A549 (cell line): ENCODE measurements around the gene ADD2. TPM values are rescaled to one million over a fixed set of nuclear protein-coding genes. Genes with fewer than 3 reads are reported as not detected.

ENCODE experiments used
- ATAC-seq, 2 experiments: fragments of 200-7000 bp in 1 of 2; fragments of >200 bp in 1 of 2; cut with Nextera tagmentation in 1 of 2; cut with Tn5 transposase in 1 of 2; 3 replicates each; pipeline versions ENCODE4 v1.8.0 to v1.9.1; 2018 to 2020; ENCODE audit warnings: mild to moderate bottlenecking in 1 of 2, moderate library complexity in 1 of 2
- CTCF ChIA-PET: fragments of 300-600 bp; sonication (Branson Sonifier 250); formaldehyde crosslinking; extraction: SDS; loops from one replicate; lab custom pipeline; 2021; ENCODE audit warnings: antibody characterized with exemption, inconsistent platforms; lab: Yijun Ruan, JAX
- POLR2A ChIA-PET: fragments of 350-600 bp; formaldehyde crosslinking; extraction: SDS; loops from one replicate; lab custom pipeline; 2021; ENCODE audit warnings: antibody characterized with exemption, inconsistent platforms; lab: Yijun Ruan, JAX
- DNase-seq, 2 experiments: peaks; one replicate each; pipeline versions ENCODE4 v3.0.0 to v3.0.0-alpha.2; 2011 to 2016; ENCODE audit warnings: low read depth in 1 of 2, low spot score in 1 of 2
- FAIRE-seq: peaks from 2 replicates; lab custom pipeline; 2011; peaks lifted over from hg19 to GRCh38; lab: Jason Lieb, UNC
- H3K27ac ChIP-seq, 2 experiments: fragments of >200 bp; sonication (Bioruptor Twin); formaldehyde crosslinking; 3 replicates each; pipeline ENCODE4 v1.5.1; 2016 to 2017
- H3K4me1 ChIP-seq: fragments of >200 bp; sonication (Bioruptor Twin); formaldehyde crosslinking; 3 replicates; pipeline ENCODE4 v1.6.1; 2016
- H3K4me2 ChIP-seq: fragments of >200 bp; sonication (Bioruptor Twin); formaldehyde crosslinking; 3 replicates; pipeline ENCODE4 v1.6.1; 2016
- H3K4me3 ChIP-seq: fragments of >200 bp; sonication (Bioruptor Twin); formaldehyde crosslinking; 3 replicates; pipeline ENCODE4 v1.5.1; 2016
- H3K9me3 ChIP-seq: fragments of >200 bp; sonication (Bioruptor Twin); formaldehyde crosslinking; 3 replicates; pipeline ENCODE4 v1.6.1; 2016
- BHLHE40 ChIP-seq: IDR thresholded peaks from 2 replicates; pipeline ENCODE4 v1.6.1; 2012; ENCODE audit warnings: low read depth, low read length, inconsistent platforms
- EHF ChIP-seq: fragments of 250-450 bp; sonication (Bioruptor Pico); IDR thresholded peaks from 2 replicates; pipeline ENCODE4 v1.5.0; 2020; ENCODE audit warnings: mild to moderate bottlenecking
- ESRRA ChIP-seq: fragments of 150-350 bp; IDR thresholded peaks from 2 replicates; pipeline ENCODE4 v1.6.1; 2014; ENCODE audit warnings: mild to moderate bottlenecking, low read length, borderline replicate concordance
- FOXS1 ChIP-seq: fragments of 250-450 bp; sonication (Bioruptor Pico); IDR thresholded peaks from 2 replicates; pipeline ENCODE4 v1.5.0; 2020; ENCODE audit warnings: mild to moderate bottlenecking, moderate library complexity
- GATA3 ChIP-seq: IDR thresholded peaks from 2 replicates; pipeline ENCODE4 v1.6.1; 2012; ENCODE audit warnings: borderline replicate concordance
- HDAC2 ChIP-seq: fragments of 200-600 bp; sonication (generic); IDR thresholded peaks from 2 replicates; pipeline ENCODE4 v1.6.1; 2016
- HES2 ChIP-seq: fragments of >200 bp; sonication (Bioruptor Twin); formaldehyde crosslinking; IDR thresholded peaks from 2 replicates; pipeline ENCODE4 v1.6.1; 2016
- KDM5A ChIP-seq: fragments of 200-600 bp; sonication (generic); IDR thresholded peaks from 2 replicates; pipeline ENCODE4 v1.6.1; 2016; ENCODE audit warnings: antibody characterized with exemption, mild to moderate bottlenecking
- MAFK ChIP-seq: fragments of 450-650 bp; IDR thresholded peaks from 2 replicates; pipeline ENCODE4 v1.6.1; 2014; ENCODE audit not compliant: partially characterized antibody
- MAX ChIP-seq: IDR thresholded peaks from 2 replicates; pipeline ENCODE4 v1.6.1; 2012
- MAZ ChIP-seq: fragments of 150-350 bp; IDR thresholded peaks from 2 replicates; pipeline ENCODE4 v1.6.1; 2014; ENCODE audit warnings: antibody characterized with exemption, low read depth, low read length, borderline replicate concordance
- MYC ChIP-seq: IDR thresholded peaks from 2 replicates; pipeline ENCODE4 v1.6.1; 2012; ENCODE audit warnings: mild to moderate bottlenecking, inconsistent platforms, low read length, improper control_type of control experiment, borderline replicate concordance
- NFE2L2 ChIP-seq: fragments of 150-350 bp; conservative IDR thresholded peaks from 2 replicates; pipeline ENCODE4 v1.6.1; 2014; ENCODE audit warnings: low read length
- POLR2A ChIP-seq: IDR thresholded peaks from 2 replicates; pipeline ENCODE4 v1.6.1; 2012; ENCODE audit warnings: mild to moderate bottlenecking, low read length
- POLR2AphosphoS2 ChIP-seq: conservative IDR thresholded peaks from 2 replicates; pipeline ENCODE4 v1.6.1; 2012; ENCODE audit warnings: low read length, improper control_type of control experiment, inconsistent platforms
- REST ChIP-seq: fragments of 200-600 bp; sonication (generic); IDR thresholded peaks from 2 replicates; pipeline ENCODE4 v1.6.1; 2016; ENCODE audit warnings: antibody characterized with exemption, mild to moderate bottlenecking, moderate library complexity
- RFX5 ChIP-seq: fragments of 450-650 bp; IDR thresholded peaks from 2 replicates; pipeline ENCODE4 v1.7.1; 2014; ENCODE audit warnings: antibody characterized with exemption, mild to moderate bottlenecking, moderate library complexity
- RNF2 ChIP-seq: fragments of 200-600 bp; sonication (generic); IDR thresholded peaks from 2 replicates; pipeline ENCODE4 v1.6.1; 2016; ENCODE audit warnings: low read depth, mild to moderate bottlenecking, antibody characterized with exemption, moderate library complexity, borderline replicate concordance
- SMC3 ChIP-seq: fragments of >200 bp; sonication (Bioruptor Twin); formaldehyde crosslinking; IDR thresholded peaks from 3 replicates; pipeline ENCODE4 v1.6.1; 2018; ENCODE audit warnings: inconsistent platforms
- TP53 ChIP-seq: fragments of 250-450 bp; sonication (Bioruptor Pico); IDR thresholded peaks from 2 replicates; pipeline ENCODE4 v1.5.0; 2021; ENCODE audit warnings: mild to moderate bottlenecking, moderate library complexity
- ZFP36 ChIP-seq: fragments of 450-650 bp; IDR thresholded peaks from 2 replicates; pipeline ENCODE4 v1.6.1; 2014; ENCODE audit warnings: borderline replicate concordance; ENCODE audit not compliant: partially characterized antibody
- ZSCAN20 ChIP-seq: fragments of 250-450 bp; sonication (Bioruptor Pico); IDR thresholded peaks from 2 replicates; pipeline ENCODE4 v1.8.0; 2022; ENCODE audit warnings: mild to moderate bottlenecking, moderate library complexity
- whole genome bisulfite sequencing: methylation state at CpG from one replicate; pipeline ENCODE4 v1.1.6; 2017; ENCODE audit errors: missing lambda C conversion rate; 5-methylcytosine and 5-hydroxymethylcytosine counted together
- polyA plus RNA-seq, 4 experiments: library from polyadenylated mRNA; depleted of rRNA in 3 of 4; stranded (reverse); fragments of >200 nt; fragmentation: RNase III in 1 of 4; extraction: RNeasy Plus Mini Kit Qiagen cat#74134 plus additional on column Dnase treatment in 1 of 4; gene quantifications; 2 replicates in 3 of 4; 3 replicates in 1 of 4; pipeline ENCODE4 v1.2.3, GENCODE V29; 2011 to 2017

Gene ADD2
- polyA plus RNA-seq, 2 of the 4 experiments (the other 2 are of a cell fraction) = 18.0 to 25.5 TPM

- no peak for ATAC-seq
- no peak overlapping the region for H3K4me2 ChIP-seq
- CTCF ChIA-PET = interaction anchor here (1.1 to 4.1 kb wide), 5 partner anchors 10 to 476 kb away, joined by 3 to 46 read pairs (median 12); partner anchors contain the start of genes ADD2 and FIGLA
- peaks cover 23% of the 10 kb centered on the region for H3K4me1 ChIP-seq
- H3K9me3 ChIP-seq = no peaks in the 10 kb centered on the region
- H3K27ac ChIP-seq = no peak overlapping the region
- TF ChIP-seq SMC3 = no peak
- TF ChIP-seq HDAC2 = no peak
- no peak for TF ChIP-seq POLR2A
- no peak for TF ChIP-seq ZFP36
- POLR2A ChIA-PET = interaction anchor here (1.1 kb wide), 1 partner anchor 11 kb away, joined by 3 read pairs; the partner anchor contains the start of gene ADD2
- no peak for DNase-seq
- H3K4me3 ChIP-seq = no peak overlapping the region
- FAIRE-seq = no peak
- 68% methylated on average over 3 of the region's 3 CpGs for WGBS
Measured at GRCh38 chr2:70779491-70779890, 11.5 kb upstream of the ADD2 start.

- ATAC-seq (no peak), DNase-seq (no peak), FAIRE-seq (no peak)
- Histone ChIP-seq H3K27ac (no peak overlapping the region), H3K4me2 (no peak overlapping the region), H3K4me1 (peaks cover 23% of the 10 kb centered on the region), H3K4me3 (no peak overlapping the region), H3K9me3 (no peaks in the 10 kb centered on the region)
- WGBS = 85% methylated on average over 1 of the region's 1 CpG
- ChIA-PET POLR2A (no interaction called here), CTCF (interaction anchor here (1.2 to 4.1 kb wide), 5 partner anchors 10 to 475 kb away, joined by 3 to 46 read pairs (median 12); partner anchors contain the start of genes ADD2 and FIGLA)
- TF ChIP-seq POLR2AphosphoS2 (no peak), GATA3 (no peak), MAZ (no peak), REST (no peak), NFE2L2 (no peak), TP53 (CRISPR knock-in tag) (no peak), MYC (no peak), KDM5A (no peak), ESRRA (no peak), RFX5 (no peak), FOXS1 (CRISPR knock-in tag) (no peak), MAX (no peak), RNF2 (no peak), EHF (CRISPR knock-in tag) (no peak), ZSCAN20 (CRISPR knock-in tag) (no peak)
- TF ChIP-seq, all 56 proteins: peak for 0
Measured at GRCh38 chr2:70778676-70779075, 10.7 kb upstream of the ADD2 start.

- Histone ChIP-seq H3K27ac (peak overlapping the region; percentile 35 to 51), H3K4me1 (peaks cover 23% of the 10 kb centered on the region), H3K4me2 (peak overlapping the region; percentile 44), H3K4me3 (no peak overlapping the region), H3K9me3 (no peaks in the 10 kb centered on the region)
- no peak for FAIRE-seq
- WGBS = 2% methylated on average over 2 of the region's 2 CpGs
- ChIA-PET CTCF (interaction anchor here (0.8 to 6.4 kb wide), 6 partner anchors 7 to 474 kb away, joined by 3 to 52 read pairs (median 10); partner anchors contain the start of genes ADD2 and FIGLA), POLR2A (no interaction called here)
- peak in 1 of 2 experiments; percentile 20 for DNase-seq
- no peak for ATAC-seq
- no peak for TF ChIP-seq ZFP36
- peak; percentile 89 for TF ChIP-seq MAFK
- TF ChIP-seq NFE2L2 = peak; percentile 80
- TF ChIP-seq BHLHE40 = no peak
- TF ChIP-seq HES2 = no peak
Measured at GRCh38 chr2:70777450-70777849, 9.4 kb upstream of the ADD2 start.
